Keratinocyte (primary cell): ENCODE results near the gene ARMS2. TPM values are rescaled to one million over a fixed set of nuclear protein-coding genes. Genes with fewer than 3 reads are reported as not detected.

Source experiments
- DNase-seq: peaks from one replicate; pipeline ENCODE4 v3.0.0-alpha.2; 2011; ENCODE audit warnings: low read depth, missing footprints, low spot score
- FAIRE-seq: peaks from 2 replicates; lab custom pipeline; 2011; peaks lifted over from hg19 to GRCh38; lab: Jason Lieb, UNC
- H2AFZ ChIP-seq: 2 replicates; pipeline ENCODE4 v1.6.0; 2012; ENCODE audit warnings: low read length, control low read depth, inconsistent platforms; ENCODE audit not compliant: control insufficient read depth
- H3K27ac ChIP-seq: 2 replicates; pipeline ENCODE4 v1.5.1; 2011; ENCODE audit warnings: low read length; ENCODE audit not compliant: control insufficient read depth, insufficient read depth
- H3K27me3 ChIP-seq: 3 replicates; pipeline ENCODE4 v1.6.0; 2011; ENCODE audit warnings: low read length; ENCODE audit not compliant: control insufficient read depth, insufficient read depth; ENCODE audit errors: extremely low read depth
- H3K36me3 ChIP-seq, 2 experiments: 2 replicates in 1 of 2; 3 replicates in 1 of 2; pipeline ENCODE4 v1.5.1; 2011; ENCODE audit warnings: low read length in 2 of 2, mild to moderate bottlenecking in 1 of 2; ENCODE audit not compliant: control insufficient read depth in 2 of 2, insufficient read depth in 2 of 2; ENCODE audit errors: extremely low read depth in 1 of 2
- H3K4me1 ChIP-seq: 3 replicates; pipeline ENCODE4 v1.5.1; 2011; ENCODE audit warnings: low read length; ENCODE audit not compliant: control insufficient read depth, insufficient read depth; ENCODE audit errors: extremely low read depth
- H3K4me2 ChIP-seq: 3 replicates; pipeline ENCODE4 v1.6.0; 2011; ENCODE audit warnings: low read depth, low read length; ENCODE audit not compliant: control insufficient read depth, insufficient read depth; ENCODE audit errors: extremely low read depth
- H3K4me3 ChIP-seq, 3 experiments: fragments of 200-600 bp in 1 of 3; sonication (generic) in 1 of 3; 2 replicates in 2 of 3; 3 replicates in 1 of 3; pipeline ENCODE4 v1.5.1; 2011 to 2016; ENCODE audit warnings: low read length in 3 of 3, mild to moderate bottlenecking in 3 of 3, control low read depth in 2 of 3, inconsistent platforms in 1 of 3, low read depth in 1 of 3, mixed read lengths in 1 of 3, mixed run types in 1 of 3, moderate library complexity in 1 of 3; ENCODE audit not compliant: control insufficient read depth in 2 of 3, insufficient read depth in 2 of 3; ENCODE audit errors: extremely low read depth in 1 of 3
- H3K79me2 ChIP-seq: 2 replicates; pipeline ENCODE4 v1.6.0; 2012; ENCODE audit warnings: low read length; ENCODE audit not compliant: control insufficient read depth, insufficient read depth
- H3K9ac ChIP-seq: 3 replicates; pipeline ENCODE4 v1.6.0; 2011; ENCODE audit warnings: low read length; ENCODE audit not compliant: control insufficient read depth, insufficient read depth; ENCODE audit errors: extremely low read depth
- H3K9me1 ChIP-seq: 3 replicates; pipeline ENCODE4 v1.6.0; 2011; ENCODE audit warnings: low read length; ENCODE audit not compliant: control insufficient read depth, insufficient read depth; ENCODE audit errors: extremely low read depth
- H3K9me3 ChIP-seq: 2 replicates; pipeline ENCODE4 v1.5.1; 2012; ENCODE audit warnings: low read depth, low read length; ENCODE audit not compliant: control insufficient read depth
- H4K20me1 ChIP-seq: 3 replicates; pipeline ENCODE4 v1.6.0; 2011; ENCODE audit warnings: low read length; ENCODE audit not compliant: control insufficient read depth, insufficient read depth; ENCODE audit errors: extremely low read depth
- EZH2 ChIP-seq: IDR thresholded peaks from one replicate; pipeline ENCODE4 v1.6.1; 2012; ENCODE audit warnings: inconsistent platforms, mild to moderate bottlenecking, low read length, moderate library complexity
- dilution Hi-C: fragments of 300-500 bp; cut with MboI; formaldehyde crosslinking; loops from one replicate; pipeline ENCODE4 v1.7.0; 2020; ENCODE audit warnings: low sequenced_read_pairs; ENCODE audit not compliant: extremely low pct_ligation_motif_present
- polyA plus RNA-seq, 5 experiments: library from polyadenylated mRNA; depleted of rRNA in 3 of 5; stranded (reverse) in 3 of 5; stranded (forward) in 1 of 5; unstranded in 1 of 5; fragments of >200 nt; gene quantifications; 1 replicate in 1 of 5; 2 replicates in 3 of 5; 3 replicates in 1 of 5; pipeline versions ENCODE4 v1.2.1 to v1.2.3, GENCODE V29; 2011 to 2012; ENCODE audit warnings: missing spikeins in 2 of 5, low read depth in 1 of 5, low replicate concordance in 1 of 5
- TF ChIP-seq, protein P1 (sequence below), 3 experiments: IDR thresholded peaks in 1 of 3; conservative IDR thresholded peaks in 1 of 3; optimal IDR thresholded peaks in 1 of 3; 2 replicates in 2 of 3; 3 replicates in 1 of 3; pipeline versions ENCODE3 to v1.5.1; 2011; ENCODE audit warnings: low read length in 3 of 3, mild to moderate bottlenecking in 3 of 3, moderate library complexity in 2 of 3, control low read depth in 1 of 3, inconsistent platforms in 1 of 3; ENCODE audit not compliant: insufficient read depth in 2 of 3; ENCODE audit errors: extremely low read depth in 1 of 3

ARMS2 gene
- polyA plus RNA-seq, 1 donor (not counting 4 experiments of a cell fraction or from before 2014, with no cell fraction given), result 0.08 TPM

- no peak overlapping the region for H3K9ac ChIP-seq
- H2AFZ ChIP-seq, result no peak overlapping the region
- H3K27me3 ChIP-seq, result no peaks in the 10 kb centered on the region
- H3K4me2 ChIP-seq, result no peak overlapping the region
- no peaks in the 10 kb centered on the region for H3K9me3 ChIP-seq
- H3K36me3 ChIP-seq, result peaks cover 4 to 18% of the 10 kb centered on the region in 2 experiments
- no peak overlapping the region for H3K4me3 ChIP-seq
- H3K27ac ChIP-seq, result peak overlapping the region; percentile 97
- no peaks in the 10 kb centered on the region for H3K9me1 ChIP-seq
- H4K20me1 ChIP-seq, result no peaks in the 10 kb centered on the region
- H3K79me2 ChIP-seq, result no peaks in the 10 kb centered on the region
- H3K4me1 ChIP-seq, result peaks cover 40% of the 10 kb centered on the region
- FAIRE-seq (peak; percentile 53), DNase-seq (no peak)
- TF ChIP-seq EZH2, result no peak
- TF ChIP-seq, protein P1, sequence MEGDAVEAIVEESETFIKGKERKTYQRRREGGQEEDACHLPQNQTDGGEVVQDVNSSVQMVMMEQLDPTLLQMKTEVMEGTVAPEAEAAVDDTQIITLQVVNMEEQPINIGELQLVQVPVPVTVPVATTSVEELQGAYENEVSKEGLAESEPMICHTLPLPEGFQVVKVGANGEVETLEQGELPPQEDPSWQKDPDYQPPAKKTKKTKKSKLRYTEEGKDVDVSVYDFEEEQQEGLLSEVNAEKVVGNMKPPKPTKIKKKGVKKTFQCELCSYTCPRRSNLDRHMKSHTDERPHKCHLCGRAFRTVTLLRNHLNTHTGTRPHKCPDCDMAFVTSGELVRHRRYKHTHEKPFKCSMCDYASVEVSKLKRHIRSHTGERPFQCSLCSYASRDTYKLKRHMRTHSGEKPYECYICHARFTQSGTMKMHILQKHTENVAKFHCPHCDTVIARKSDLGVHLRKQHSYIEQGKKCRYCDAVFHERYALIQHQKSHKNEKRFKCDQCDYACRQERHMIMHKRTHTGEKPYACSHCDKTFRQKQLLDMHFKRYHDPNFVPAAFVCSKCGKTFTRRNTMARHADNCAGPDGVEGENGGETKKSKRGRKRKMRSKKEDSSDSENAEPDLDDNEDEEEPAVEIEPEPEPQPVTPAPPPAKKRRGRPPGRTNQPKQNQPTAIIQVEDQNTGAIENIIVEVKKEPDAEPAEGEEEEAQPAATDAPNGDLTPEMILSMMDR (optimal IDR thresholded peaks at IDR 0.05 in 1 of 3, IDR thresholded peaks at IDR 0.05 in 1 of 3, conservative IDR thresholded peaks at IDR 0.05 in 1 of 3; ENCODE audit: extremely low read depth in 1 of 3, insufficient read depth in 2 of 3, low read length in 3 of 3), result no peak
- dilution Hi-C loops, result no loop called here
These were observed 35.4 kb upstream of the ARMS2 start for GRCh38 chr10:122419016-122419415.

DNA sequence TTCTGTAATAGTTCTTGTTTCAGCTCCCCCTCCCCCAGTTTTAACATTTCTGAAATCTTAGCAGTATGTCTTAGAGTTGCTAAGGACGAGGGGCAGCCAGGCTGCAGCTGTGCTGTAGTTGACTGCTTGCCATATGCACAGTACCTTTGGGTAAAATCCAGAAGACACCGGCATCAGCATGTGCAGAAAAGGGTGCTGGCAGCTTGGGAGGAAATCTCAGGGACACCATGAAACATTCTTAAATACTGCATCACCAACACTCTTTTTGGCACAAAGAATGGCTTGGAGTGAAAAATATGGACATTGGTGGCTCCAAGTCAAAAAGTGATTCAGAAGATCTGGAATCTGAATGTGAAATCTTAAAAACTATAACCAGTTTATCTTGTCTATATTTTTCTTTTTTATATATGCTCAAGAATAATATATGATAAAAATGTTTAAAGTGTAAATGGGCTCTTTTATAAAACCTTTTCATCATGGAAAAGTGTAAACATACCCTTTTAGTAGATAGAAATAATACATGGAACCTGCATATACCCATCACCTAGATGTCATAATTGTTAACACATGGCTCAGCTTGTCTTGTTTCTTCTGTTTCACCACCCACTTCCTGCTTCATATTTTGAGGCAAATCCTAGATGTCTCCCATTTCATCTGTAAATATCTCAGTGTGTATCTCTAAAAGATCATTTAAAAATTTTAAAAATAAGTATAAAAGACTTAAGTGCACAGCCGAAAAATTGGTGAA, 34.4 kb upstream of the ARMS2 start:
- DNase-seq, result peak; percentile 26

More for the DNA sequence above, 34.4 kb upstream of the ARMS2 start:
- Histone ChIP-seq H3K9ac (peak overlapping the region; percentile 61), H3K4me3 (no peak overlapping the region), H2AFZ (no peak overlapping the region), H3K4me1 (peaks cover 40% of the 10 kb centered on the region), H3K9me1 (no peaks in the 10 kb centered on the region), H3K36me3 (peaks cover 3 to 18% of the 10 kb centered on the region in 2 experiments), H3K27me3 (no peaks in the 10 kb centered on the region), H4K20me1 (no peaks in the 10 kb centered on the region), H3K4me2 (peak overlapping the region; percentile 52), H3K9me3 (no peaks in the 10 kb centered on the region), H3K79me2 (no peaks in the 10 kb centered on the region), H3K27ac (peak overlapping the region; percentile 97)
- dilution Hi-C loops, result no loop called here
- TF ChIP-seq EZH2, result no peak
- TF ChIP-seq, protein P1 (optimal IDR thresholded peaks at IDR 0.05 in 1 of 3, IDR thresholded peaks at IDR 0.05 in 1 of 3, conservative IDR thresholded peaks at IDR 0.05 in 1 of 3; ENCODE audit: extremely low read depth in 1 of 3, insufficient read depth in 2 of 3, low read length in 3 of 3), result no peak
- peak; percentile 86 for FAIRE-seq
